ENCODE results near the gene MSANTD1. TPM values are rescaled to one million over a fixed set of nuclear protein-coding genes. Genes with fewer than 3 reads are reported as not detected.

Gene MSANTD1
- total RNA-seq, 1 experiment from 2014 or later, result 1.4 TPM

DNA sequence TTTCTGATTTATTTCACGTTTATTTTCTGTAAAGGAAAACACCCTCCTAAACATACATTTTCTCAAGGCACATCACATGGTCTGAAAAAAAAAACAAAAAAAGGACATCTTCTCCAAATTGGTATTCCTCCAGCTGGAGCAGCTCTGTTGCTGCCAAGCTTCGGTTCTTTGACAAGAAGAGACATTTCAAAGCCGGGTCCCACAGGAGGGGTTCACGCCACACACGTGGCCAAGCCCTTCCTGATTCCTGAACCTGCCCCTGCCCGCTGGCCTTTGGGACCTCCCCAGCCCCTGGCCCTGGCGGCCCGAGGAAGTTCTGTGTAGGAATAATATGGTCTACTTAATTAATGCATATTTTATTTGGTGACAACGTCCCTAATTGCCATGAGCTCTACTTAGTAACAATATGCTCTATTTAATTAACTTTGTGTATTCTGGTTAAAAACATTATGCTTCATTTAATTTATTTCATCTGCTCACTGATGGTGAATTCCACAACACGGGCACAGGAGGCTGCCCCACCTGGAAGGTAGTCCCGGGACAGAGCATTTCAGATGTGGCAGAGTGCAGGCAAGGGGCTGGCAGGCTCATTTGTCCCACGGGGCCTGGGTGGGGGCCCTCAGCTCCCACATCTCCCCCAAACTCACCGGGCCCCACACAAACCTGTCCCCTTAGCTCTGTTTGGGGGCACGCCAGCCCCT lies 38.5 kb downstream of the MSANTD1 start:
- BruUV-seq (replicated peaks), result no TSS peak
- Mint-ChIP-seq H3K27me3 (ENCODE audit: unreplicated experiment) (peaks cover 25% of the 10 kb centered on the region), H3K4me1 (ENCODE audit: low read depth, unreplicated experiment) (peaks cover 8% of the 10 kb centered on the region), H3K36me3 (ENCODE audit: insufficient read depth, unreplicated experiment) (peaks cover 16% of the 10 kb centered on the region), H3K4me3 (ENCODE audit: low read depth, unreplicated experiment) (no peak overlapping the region), H3K9me3 (ENCODE audit: low read depth, unreplicated experiment) (no peaks in the 10 kb centered on the region), H3K27ac (ENCODE audit: unreplicated experiment) (no peak overlapping the region)
- TF ChIP-seq CTCF (IDR thresholded peaks at IDR 0.05; ENCODE audit: unreplicated experiment), result no peak
- intact Hi-C loops (cut with micrococcal nuclease; ENCODE audit: unreplicated experiment), result no loop called here
- DNase-seq, result no peak
- CTCF ChIA-PET, result no interaction called here

DNA sequence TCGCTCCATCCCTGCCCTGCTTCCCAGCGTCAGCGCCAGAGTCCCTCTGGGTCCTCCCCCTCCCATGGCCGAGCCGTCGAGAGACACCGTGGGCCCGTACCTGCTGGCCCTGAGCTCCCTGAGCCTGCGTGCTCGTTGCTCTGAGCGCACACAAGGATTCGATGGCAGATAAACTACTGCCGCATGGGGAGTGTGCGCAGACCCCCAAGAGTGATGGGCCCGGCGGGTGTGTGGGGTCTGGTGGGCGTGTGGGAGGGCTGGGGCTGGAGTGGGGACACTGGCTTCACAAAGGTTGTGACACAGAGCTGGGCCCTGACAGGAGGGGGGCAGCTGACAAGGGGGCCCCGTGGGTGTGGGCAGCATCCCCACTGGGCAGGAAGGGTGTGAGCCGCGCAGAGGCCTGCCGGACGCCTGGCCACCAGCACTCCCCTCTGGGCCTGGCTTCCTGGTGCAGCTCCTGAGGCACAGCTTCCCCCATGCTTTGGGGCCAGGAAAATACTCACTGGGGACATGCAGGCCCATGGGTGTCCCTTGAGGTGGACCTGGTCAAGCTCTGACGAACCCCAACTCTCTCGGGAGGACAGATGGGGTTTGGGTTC lies 39.1 kb downstream of the MSANTD1 start:
- H3K36me3 Mint-ChIP-seq (ENCODE audit: insufficient read depth, unreplicated experiment), result peaks cover 16% of the 10 kb centered on the region
- H3K9me3 Mint-ChIP-seq (ENCODE audit: low read depth, unreplicated experiment), result no peaks in the 10 kb centered on the region
- intact Hi-C loops (cut with micrococcal nuclease; ENCODE audit: unreplicated experiment), result no loop called here
- CTCF ChIA-PET, result no interaction called here
- peaks cover 21% of the 10 kb centered on the region for H3K27me3 Mint-ChIP-seq (ENCODE audit: unreplicated experiment)
- no peak for TF ChIP-seq CTCF (IDR thresholded peaks at IDR 0.05; ENCODE audit: unreplicated experiment)
- peaks cover 8% of the 10 kb centered on the region for H3K4me1 Mint-ChIP-seq (ENCODE audit: low read depth, unreplicated experiment)
- no TSS peak for BruUV-seq (replicated peaks)
- no peak for DNase-seq
- no peak overlapping the region for H3K27ac Mint-ChIP-seq (ENCODE audit: unreplicated experiment)
- H3K4me3 Mint-ChIP-seq (ENCODE audit: low read depth, unreplicated experiment), result no peak overlapping the region

- CTCF ChIA-PET, result no interaction called here
- H3K4me3 Mint-ChIP-seq (ENCODE audit: low read depth, unreplicated experiment), result no peak overlapping the region
- H3K27ac Mint-ChIP-seq (ENCODE audit: unreplicated experiment), result no peak overlapping the region
- peaks cover 15% of the 10 kb centered on the region for H3K27me3 Mint-ChIP-seq (ENCODE audit: unreplicated experiment)
- no peak for DNase-seq
- H3K4me1 Mint-ChIP-seq (ENCODE audit: low read depth, unreplicated experiment), result peaks cover 14% of the 10 kb centered on the region
- intact Hi-C loops (cut with micrococcal nuclease; ENCODE audit: unreplicated experiment), result no loop called here
- no peak for TF ChIP-seq CTCF (IDR thresholded peaks at IDR 0.05; ENCODE audit: unreplicated experiment)
- no TSS peak for BruUV-seq (replicated peaks)
- H3K36me3 Mint-ChIP-seq (ENCODE audit: insufficient read depth, unreplicated experiment), result peaks cover 20% of the 10 kb centered on the region
- H3K9me3 Mint-ChIP-seq (ENCODE audit: low read depth, unreplicated experiment), result no peaks in the 10 kb centered on the region
Measured at GRCh38 chr4:3288571-3289094, 39.7 kb downstream of the MSANTD1 start.

DNA sequence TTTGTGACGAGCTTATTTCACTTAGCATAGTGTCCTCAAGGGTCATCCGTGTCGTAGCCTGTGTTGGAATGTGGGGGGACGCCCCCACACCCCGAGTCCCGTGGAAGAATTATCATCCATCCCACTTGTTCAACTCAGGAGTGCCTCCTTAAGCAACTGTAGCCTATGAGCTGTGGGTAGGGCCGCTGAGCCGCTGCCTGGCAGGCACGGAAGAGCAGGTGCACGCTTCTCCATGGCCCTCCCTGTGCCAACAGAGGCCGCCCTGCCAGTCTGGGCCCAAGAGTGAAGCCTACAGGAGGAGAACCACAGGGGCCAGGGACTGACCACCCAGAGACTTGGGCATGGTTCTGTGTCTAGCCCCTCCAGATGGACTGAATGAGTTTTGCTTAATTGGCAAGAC lies 41.5 kb downstream of the MSANTD1 start:
- H3K4me3 Mint-ChIP-seq (ENCODE audit: low read depth, unreplicated experiment), result no peak overlapping the region
- intact Hi-C loops (cut with micrococcal nuclease; ENCODE audit: unreplicated experiment), result no loop called here
- H3K36me3 Mint-ChIP-seq (ENCODE audit: insufficient read depth, unreplicated experiment), result peaks cover 21% of the 10 kb centered on the region
- no TSS peak for BruUV-seq (replicated peaks)
- CTCF ChIA-PET, result no interaction called here
- H3K27ac Mint-ChIP-seq (ENCODE audit: unreplicated experiment), result no peak overlapping the region
- peaks cover 20% of the 10 kb centered on the region for H3K4me1 Mint-ChIP-seq (ENCODE audit: low read depth, unreplicated experiment)
- peaks cover 14% of the 10 kb centered on the region for H3K27me3 Mint-ChIP-seq (ENCODE audit: unreplicated experiment)
- no peak for TF ChIP-seq CTCF (IDR thresholded peaks at IDR 0.05; ENCODE audit: unreplicated experiment)
- H3K9me3 Mint-ChIP-seq (ENCODE audit: low read depth, unreplicated experiment), result no peaks in the 10 kb centered on the region
- DNase-seq, result no peak

Data from Calu3 (cell line).